Measurements from ENCODE around the gene CALCOCO2.

CALCOCO2 gene

DNA sequence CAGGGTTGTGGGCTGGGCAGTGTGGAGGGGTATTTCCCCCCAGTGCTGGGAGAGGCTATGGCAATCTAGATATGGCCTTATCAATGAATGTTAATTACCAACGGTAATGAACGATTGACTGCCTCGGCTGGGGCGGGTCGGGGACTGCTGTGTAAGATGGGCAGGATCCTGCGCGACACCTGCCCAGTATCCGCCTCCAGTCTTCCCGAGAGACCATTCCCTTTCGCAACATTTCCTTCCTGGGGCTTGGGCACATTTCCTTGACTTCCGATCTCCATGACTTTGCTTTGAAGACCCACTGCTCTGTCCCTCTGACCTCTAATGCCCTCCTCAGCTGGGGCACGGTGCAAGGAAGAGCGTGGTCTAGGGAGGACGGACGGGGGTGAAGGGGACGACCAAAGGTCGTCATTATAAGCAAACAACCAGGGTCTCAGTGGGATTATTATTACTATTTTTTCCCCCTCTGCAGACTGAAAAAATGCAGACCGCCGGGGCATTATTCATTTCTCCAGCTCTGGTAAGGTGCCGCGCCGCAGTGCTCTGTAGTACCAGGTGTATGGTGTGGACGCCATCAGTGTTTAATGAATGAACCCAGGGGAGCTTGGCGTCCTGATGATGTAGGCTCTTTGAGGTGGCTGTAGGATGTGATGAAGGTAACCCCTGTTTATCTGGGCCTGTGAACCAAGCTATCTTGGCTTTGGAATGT lies 62.3 kb downstream of the CALCOCO2 start:
- Histone ChIP-seq H3K27ac (ENCODE audit: low read length) (peak overlapping the region; percentile 30; the same call in 1 of the 2 replicates), H3K4me2 (ENCODE audit: low read length) (peak overlapping the region; percentile 89), H3K4me3 (ENCODE audit: low read length) (peak overlapping the region; percentile 96), H3K9ac (ENCODE audit: low read length) (peak overlapping the region; percentile 85), H3K27me3 (ENCODE audit: low read depth, low read length) (no peaks in the 10 kb centered on the region), H3K9me3 (ENCODE audit: insufficient read depth, low read length) (no peaks in the 10 kb centered on the region), H4K20me1 (ENCODE audit: insufficient read depth, low read length) (no peaks in the 10 kb centered on the region), H2AFZ (ENCODE audit: low read depth, low read length) (no peak overlapping the region; the same call in 1 of the 2 replicates), H3K79me2 (ENCODE audit: low read length) (peaks cover 35% of the 10 kb centered on the region), H3K36me3 (replicated peaks; ENCODE audit: low read depth, low read length) (peaks cover 21% of the 10 kb centered on the region), H3K4me1 (ENCODE audit: low read length) (peaks cover 12% of the 10 kb centered on the region)
- TF ChIP-seq, protein P1, sequence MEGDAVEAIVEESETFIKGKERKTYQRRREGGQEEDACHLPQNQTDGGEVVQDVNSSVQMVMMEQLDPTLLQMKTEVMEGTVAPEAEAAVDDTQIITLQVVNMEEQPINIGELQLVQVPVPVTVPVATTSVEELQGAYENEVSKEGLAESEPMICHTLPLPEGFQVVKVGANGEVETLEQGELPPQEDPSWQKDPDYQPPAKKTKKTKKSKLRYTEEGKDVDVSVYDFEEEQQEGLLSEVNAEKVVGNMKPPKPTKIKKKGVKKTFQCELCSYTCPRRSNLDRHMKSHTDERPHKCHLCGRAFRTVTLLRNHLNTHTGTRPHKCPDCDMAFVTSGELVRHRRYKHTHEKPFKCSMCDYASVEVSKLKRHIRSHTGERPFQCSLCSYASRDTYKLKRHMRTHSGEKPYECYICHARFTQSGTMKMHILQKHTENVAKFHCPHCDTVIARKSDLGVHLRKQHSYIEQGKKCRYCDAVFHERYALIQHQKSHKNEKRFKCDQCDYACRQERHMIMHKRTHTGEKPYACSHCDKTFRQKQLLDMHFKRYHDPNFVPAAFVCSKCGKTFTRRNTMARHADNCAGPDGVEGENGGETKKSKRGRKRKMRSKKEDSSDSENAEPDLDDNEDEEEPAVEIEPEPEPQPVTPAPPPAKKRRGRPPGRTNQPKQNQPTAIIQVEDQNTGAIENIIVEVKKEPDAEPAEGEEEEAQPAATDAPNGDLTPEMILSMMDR (IDR thresholded peaks at IDR 0.05; ENCODE audit: low read depth, low read length), result no peak
- TF ChIP-seq EZH2phosphoT487 (IDR thresholded peaks at IDR 0.05; ENCODE audit: low read depth), result no peak

DNA sequence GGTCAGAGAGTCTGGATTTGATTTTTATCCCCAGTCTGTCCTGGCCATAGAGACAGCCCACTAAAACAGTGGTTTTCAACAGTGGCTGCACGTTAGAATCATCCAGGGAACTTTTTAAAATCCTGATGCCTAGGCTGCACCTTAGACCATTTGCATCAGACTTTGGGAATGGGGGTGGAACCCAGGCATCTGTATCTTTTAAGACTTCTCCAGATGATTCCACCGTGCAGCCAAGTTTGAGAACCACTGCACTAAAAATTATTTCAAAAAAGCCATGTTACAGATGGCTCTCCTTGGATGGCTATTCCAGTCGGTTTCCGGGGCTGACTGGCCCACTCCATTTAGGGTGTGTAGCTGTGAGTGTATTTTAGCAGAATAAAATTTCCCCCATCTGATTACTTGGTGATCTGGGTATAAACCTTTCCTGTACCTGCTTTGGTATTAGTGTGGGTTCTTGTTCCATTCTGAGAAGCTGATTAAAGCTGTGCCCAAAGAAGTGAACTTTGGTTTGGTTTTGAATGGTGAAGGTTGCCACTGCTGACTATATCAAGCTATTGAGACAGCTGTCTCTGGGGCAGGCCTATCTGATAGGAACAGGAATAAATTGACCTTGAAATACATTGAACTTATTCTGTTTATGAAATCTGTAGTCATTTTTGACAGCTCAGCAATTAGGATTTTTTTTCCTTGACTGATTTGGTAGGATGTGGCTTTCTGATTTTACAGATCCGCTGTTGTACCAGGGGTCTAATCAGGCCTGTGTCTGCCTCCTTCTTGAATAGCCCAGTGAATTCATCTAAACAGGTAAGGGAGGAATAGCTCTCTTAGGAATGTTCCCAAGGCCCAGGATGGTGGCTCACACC lies 63.0 kb downstream of the CALCOCO2 start:
- Histone ChIP-seq H3K27me3 (ENCODE audit: low read depth, low read length) (no peaks in the 10 kb centered on the region), H3K36me3 (replicated peaks; ENCODE audit: low read depth, low read length) (peaks cover 26% of the 10 kb centered on the region), H3K79me2 (ENCODE audit: low read length) (peaks cover 35% of the 10 kb centered on the region), H2AFZ (ENCODE audit: low read depth, low read length) (no peak overlapping the region), H3K4me1 (ENCODE audit: low read length) (peaks cover 12% of the 10 kb centered on the region), H3K9me3 (ENCODE audit: insufficient read depth, low read length) (no peaks in the 10 kb centered on the region), H4K20me1 (ENCODE audit: insufficient read depth, low read length) (no peaks in the 10 kb centered on the region), H3K27ac (ENCODE audit: low read length) (no peak overlapping the region), H3K9ac (ENCODE audit: low read length) (peak overlapping the region; percentile 85), H3K4me3 (ENCODE audit: low read length) (peak overlapping the region; percentile 96), H3K4me2 (ENCODE audit: low read length) (peak overlapping the region; percentile 89)
- TF ChIP-seq EZH2phosphoT487 (IDR thresholded peaks at IDR 0.05; ENCODE audit: low read depth), result no peak
- TF ChIP-seq, protein P1 (IDR thresholded peaks at IDR 0.05; ENCODE audit: low read depth, low read length), result no peak

DNA sequence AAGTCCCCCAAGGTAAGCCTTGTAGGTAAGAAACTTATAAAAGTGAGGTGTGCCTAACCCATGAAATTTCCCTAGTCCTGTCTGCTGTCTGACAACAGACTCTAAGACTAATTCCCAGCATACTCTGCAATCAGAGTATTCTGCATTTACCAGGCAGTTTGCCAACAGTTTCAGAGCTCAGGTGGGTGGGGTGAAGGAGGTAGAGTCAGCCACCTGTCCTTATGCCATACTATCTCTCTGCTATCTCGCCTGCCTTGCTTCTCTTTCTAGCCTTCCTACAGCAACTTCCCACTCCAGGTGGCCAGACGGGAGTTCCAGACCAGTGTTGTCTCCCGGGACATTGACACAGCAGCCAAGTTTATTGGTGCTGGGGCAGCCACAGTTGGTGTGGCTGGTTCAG lies 64.1 kb downstream of the CALCOCO2 start:
- Histone ChIP-seq H3K9me3 (ENCODE audit: insufficient read depth, low read length) (no peaks in the 10 kb centered on the region), H4K20me1 (ENCODE audit: insufficient read depth, low read length) (no peaks in the 10 kb centered on the region), H2AFZ (ENCODE audit: low read depth, low read length) (no peak overlapping the region), H3K36me3 (replicated peaks; ENCODE audit: low read depth, low read length) (peaks cover 26% of the 10 kb centered on the region), H3K27me3 (ENCODE audit: low read depth, low read length) (no peaks in the 10 kb centered on the region), H3K4me1 (ENCODE audit: low read length) (peaks cover 12% of the 10 kb centered on the region), H3K9ac (ENCODE audit: low read length) (no peak overlapping the region), H3K4me3 (ENCODE audit: low read length) (no peak overlapping the region), H3K27ac (ENCODE audit: low read length) (no peak overlapping the region), H3K4me2 (ENCODE audit: low read length) (no peak overlapping the region), H3K79me2 (ENCODE audit: low read length) (peaks cover 35% of the 10 kb centered on the region)
- TF ChIP-seq, protein P1 (IDR thresholded peaks at IDR 0.05; ENCODE audit: low read depth, low read length), result no peak
- no peak for TF ChIP-seq EZH2phosphoT487 (IDR thresholded peaks at IDR 0.05; ENCODE audit: low read depth)

DNA sequence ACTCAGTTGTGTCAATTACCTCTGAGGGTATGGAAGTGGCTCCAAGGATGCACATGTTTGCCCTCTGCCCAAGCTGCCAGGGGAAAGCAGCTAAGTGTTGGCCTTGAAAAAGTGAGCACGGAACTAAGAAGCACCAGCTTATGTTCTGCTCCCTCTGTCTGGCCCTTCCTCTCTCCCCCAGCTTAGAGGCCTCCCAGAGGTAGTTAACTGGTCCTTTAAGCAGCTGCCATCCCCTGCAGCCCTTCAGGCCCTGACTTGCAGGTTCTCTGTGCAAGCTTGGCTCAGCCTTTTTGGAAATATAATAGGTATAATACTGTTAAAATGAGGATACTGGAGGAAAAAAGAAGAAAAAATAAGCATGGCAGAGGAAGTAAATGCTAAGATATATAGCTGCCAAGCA lies 70.4 kb downstream of the CALCOCO2 start:
- no peak overlapping the region for H2AFZ ChIP-seq (ENCODE audit: low read depth, low read length)
- no peaks in the 10 kb centered on the region for H3K27me3 ChIP-seq (ENCODE audit: low read depth, low read length)
- no peaks in the 10 kb centered on the region for H3K9me3 ChIP-seq (ENCODE audit: insufficient read depth, low read length)
- H3K4me1 ChIP-seq (ENCODE audit: low read length), result no peaks in the 10 kb centered on the region
- H3K4me3 ChIP-seq (ENCODE audit: low read length), result no peak overlapping the region
- no peaks in the 10 kb centered on the region for H4K20me1 ChIP-seq (ENCODE audit: insufficient read depth, low read length)
- H3K9ac ChIP-seq (ENCODE audit: low read length), result no peak overlapping the region
- H3K36me3 ChIP-seq (replicated peaks; ENCODE audit: low read depth, low read length), result peaks cover 11% of the 10 kb centered on the region
- TF ChIP-seq, protein P1 (IDR thresholded peaks at IDR 0.05; ENCODE audit: low read depth, low read length), result no peak
- no peak for TF ChIP-seq EZH2phosphoT487 (IDR thresholded peaks at IDR 0.05; ENCODE audit: low read depth)
- no peaks in the 10 kb centered on the region for H3K79me2 ChIP-seq (ENCODE audit: low read length)
- H3K4me2 ChIP-seq (ENCODE audit: low read length), result no peak overlapping the region
- no peak overlapping the region for H3K27ac ChIP-seq (ENCODE audit: low read length)
